GM21717 (cell line): ENCODE data around the gene MAP2K2.
"Not testable (repeated sequence)": the region's sequence is repeated elsewhere in the genome, so short reads cannot be mapped to it uniquely, and the experiment has no call there.

Experiments used
- ATAC-seq: cut with Tn5 transposase; IDR thresholded peaks from one replicate; pipeline ENCODE4 v1.9.1; 2021; ENCODE audit warnings: mild to moderate bottlenecking, moderate library complexity; ENCODE audit not compliant: unreplicated experiment

MAP2K2 gene

GRCh38 chr19:4123615-4124568 is at the start of gene MAP2K2:
TSS of gene MAP2K2 (minus strand) at chr19:4124122. CDS start at chr19:4123875, 247 bp downstream.
- peak; percentile 60 for ATAC-seq

GRCh38 chr19:4172861-4173473 is 49.0 kb upstream of the MAP2K2 start:
- no peak for ATAC-seq

- no peak for ATAC-seq
These were observed 47.8 kb upstream of the MAP2K2 start for GRCh38 chr19:4171676-4172075.

- ATAC-seq: no peak
These were observed 40.3 kb upstream of the MAP2K2 start for GRCh38 chr19:4164262-4164661.

- no peak for ATAC-seq
These were observed 37.6 kb upstream of the MAP2K2 start for GRCh38 chr19:4161415-4162077.

GRCh38 chr19:4157971-4158370 is 34.0 kb upstream of the MAP2K2 start:
- not testable (repeated sequence) for ATAC-seq

GRCh38 chr19:4157164-4157563 is 33.2 kb upstream of the MAP2K2 start:
- no peak for ATAC-seq

GRCh38 chr19:4154571-4155312 is 30.8 kb upstream of the MAP2K2 start:
- ATAC-seq: no peak

GRCh38 chr19:4152241-4152998 is 28.5 kb upstream of the MAP2K2 start:
- ATAC-seq: no peak

- ATAC-seq: no peak
These were observed 27.7 kb upstream of the MAP2K2 start for GRCh38 chr19:4151623-4152022.

- ATAC-seq: no peak
These were observed 25.8 kb upstream of the MAP2K2 start for GRCh38 chr19:4149518-4150288.

- ATAC-seq: no peak
These were observed 20.8 kb upstream of the MAP2K2 start for GRCh38 chr19:4144666-4145249.

GRCh38 chr19:4142916-4143315 is 19.0 kb upstream of the MAP2K2 start:
- not testable (repeated sequence) for ATAC-seq

- no peak for ATAC-seq
These were observed 16.4 kb upstream of the MAP2K2 start for GRCh38 chr19:4140237-4140711.

- no peak for ATAC-seq
These were observed 15.8 kb upstream of the MAP2K2 start for GRCh38 chr19:4139614-4140236.

- ATAC-seq: no peak
These were observed 14.5 kb upstream of the MAP2K2 start for GRCh38 chr19:4138445-4138844.

GRCh38 chr19:4136680-4137088 is 12.8 kb upstream of the MAP2K2 start:
- no peak for ATAC-seq

GRCh38 chr19:4135386-4135785 is 11.5 kb upstream of the MAP2K2 start:
- ATAC-seq: not testable (repeated sequence)
